H9 (cell line): ENCODE data around the gene CDKAL1. TPM values are rescaled to one million over a fixed set of nuclear protein-coding genes. Genes with fewer than 3 reads are reported as not detected.

Experiments
- DNase-seq: peaks from one replicate; pipeline ENCODE4 v3.0.0-alpha.2; 2017
- H2AFZ ChIP-seq: one replicate; pipeline ENCODE4 v1.6.1; 2013; ENCODE audit warnings: mild to moderate bottlenecking, low read length, control low read depth, moderate library complexity
- H2AK5ac ChIP-seq: 2 replicates; pipeline ENCODE4 v1.6.1; 2013; ENCODE audit warnings: low read length, control low read depth, mixed read lengths; ENCODE audit not compliant: insufficient read length
- H2BK120ac ChIP-seq: one replicate; pipeline ENCODE4 v1.6.1; 2013; ENCODE audit warnings: low read depth, mild to moderate bottlenecking, low read length, control low read depth, inconsistent platforms; ENCODE audit not compliant: poor library complexity, severe bottlenecking
- H2BK12ac ChIP-seq: 2 replicates; pipeline ENCODE4 v1.6.1; 2013; ENCODE audit warnings: low read length, control low read depth, mixed read lengths, low read depth; ENCODE audit not compliant: insufficient read length
- H2BK15ac ChIP-seq: 2 replicates; pipeline ENCODE4 v1.6.1; 2013; ENCODE audit warnings: low read depth, low read length, control low read depth
- H2BK20ac ChIP-seq: one replicate; pipeline ENCODE4 v1.6.1; 2013; ENCODE audit warnings: low read depth, mild to moderate bottlenecking, low read length, control low read depth, inconsistent platforms; ENCODE audit not compliant: poor library complexity, severe bottlenecking
- H2BK5ac ChIP-seq: 2 replicates; pipeline ENCODE4 v1.6.1; 2013; ENCODE audit warnings: low read length, control low read depth, mixed read lengths; ENCODE audit not compliant: insufficient read length
- H3K14ac ChIP-seq: 2 replicates; pipeline ENCODE4 v1.6.1; 2013; ENCODE audit warnings: low read length, control low read depth; ENCODE audit not compliant: insufficient read depth
- H3K18ac ChIP-seq: 2 replicates; pipeline ENCODE4 v1.6.1; 2013; ENCODE audit warnings: low read depth, mild to moderate bottlenecking, mixed read lengths, low read length, control low read depth; ENCODE audit not compliant: insufficient read length
- H3K23ac ChIP-seq: 2 replicates; pipeline ENCODE4 v1.6.1; 2013; ENCODE audit warnings: low read length, control low read depth, mixed read lengths, low read depth; ENCODE audit not compliant: insufficient read length
- H3K23me2 ChIP-seq: 2 replicates; pipeline ENCODE4 v1.6.1; 2013; ENCODE audit warnings: low read depth, mild to moderate bottlenecking, mixed read lengths, low read length, control low read depth; ENCODE audit not compliant: insufficient read length, poor library complexity, severe bottlenecking
- H3K27ac ChIP-seq: 2 replicates; pipeline ENCODE4 v1.5.1; 2013; ENCODE audit warnings: low read length, control low read depth, mixed read lengths, low read depth; ENCODE audit not compliant: insufficient read length
- H3K27me3 ChIP-seq: 2 replicates; pipeline ENCODE4 v1.6.1; 2013; ENCODE audit warnings: low read length, control low read depth, inconsistent platforms; ENCODE audit not compliant: insufficient read depth
- H3K4ac ChIP-seq: 2 replicates; pipeline ENCODE4 v1.6.1; 2013; ENCODE audit warnings: low read depth, mild to moderate bottlenecking, control low read depth, inconsistent platforms, low read length, moderate library complexity
- H3K4me1 ChIP-seq: 2 replicates; pipeline ENCODE4 v1.6.1; 2013; ENCODE audit warnings: low read length, control low read depth, inconsistent platforms; ENCODE audit not compliant: insufficient read depth
- H3K4me2 ChIP-seq: 2 replicates; pipeline ENCODE4 v1.6.1; 2013; ENCODE audit warnings: low read length, control low read depth, mixed read lengths; ENCODE audit not compliant: insufficient read length, insufficient read depth
- H3K56ac ChIP-seq: 2 replicates; pipeline ENCODE4 v1.6.1; 2013; ENCODE audit warnings: low read depth, mild to moderate bottlenecking, mixed read lengths, low read length, control low read depth; ENCODE audit not compliant: insufficient read length
- H3K79me1 ChIP-seq: 2 replicates; pipeline ENCODE4 v1.6.1; 2013; ENCODE audit warnings: low read depth, mild to moderate bottlenecking, moderate library complexity, low read length, control low read depth, inconsistent platforms; ENCODE audit not compliant: insufficient read depth, poor library complexity, severe bottlenecking
- H3K79me2 ChIP-seq: 2 replicates; pipeline ENCODE4 v1.6.1; 2013; ENCODE audit warnings: low read length, control low read depth, inconsistent platforms; ENCODE audit not compliant: insufficient read depth
- H3K9ac ChIP-seq: 2 replicates; pipeline ENCODE4 v1.6.1; 2013; ENCODE audit warnings: low read length, control low read depth, mixed read lengths; ENCODE audit not compliant: insufficient read length; ENCODE audit errors: extremely low read depth
- H3K9me3 ChIP-seq: one replicate; pipeline ENCODE4 v1.6.1; 2013; ENCODE audit warnings: low read depth, low read length, inconsistent platforms; ENCODE audit not compliant: control insufficient read depth
- H3T11ph ChIP-seq: one replicate; pipeline ENCODE4 v1.6.1; 2013; ENCODE audit warnings: mild to moderate bottlenecking, low read length, control low read depth, inconsistent platforms
- H4K20me1 ChIP-seq: one replicate; pipeline ENCODE4 v1.6.1; 2013; ENCODE audit not compliant: control insufficient read depth, insufficient read length, insufficient read depth
- H4K5ac ChIP-seq: 2 replicates; pipeline ENCODE4 v1.6.1; 2013; ENCODE audit warnings: low read depth, mild to moderate bottlenecking, mixed read lengths, low read length, control low read depth; ENCODE audit not compliant: insufficient read length
- H4K8ac ChIP-seq: replicated peaks from 2 replicates; pipeline ENCODE4 v1.6.1; 2013; ENCODE audit warnings: low read length, control low read depth, mixed read lengths, low read depth; ENCODE audit not compliant: insufficient read length
- H4K91ac ChIP-seq: 2 replicates; pipeline ENCODE4 v1.6.1; 2013; ENCODE audit warnings: low read depth, mild to moderate bottlenecking, moderate library complexity, mixed read lengths, low read length, control low read depth; ENCODE audit not compliant: insufficient read length
- H3K27ac Mint-ChIP-seq, 3 experiments: 2 replicates in 2 of 3; 3 replicates in 1 of 3; pipeline ENCODE4 v1.8.0; 2020 to 2021; ENCODE audit warnings: mixed read lengths in 3 of 3, mild to moderate bottlenecking in 1 of 3, moderate library complexity in 1 of 3
- H3K27me3 Mint-ChIP-seq: 2 replicates; pipeline ENCODE4 v1.8.0; 2021; ENCODE audit warnings: low read depth, mild to moderate bottlenecking, moderate library complexity, mixed read lengths
- H3K36me3 Mint-ChIP-seq, 3 experiments: 2 replicates in 2 of 3; 3 replicates in 1 of 3; pipeline ENCODE4 v1.8.0; 2020 to 2021; ENCODE audit warnings: low read depth in 3 of 3, mixed read lengths in 3 of 3; ENCODE audit not compliant: insufficient read depth in 1 of 3
- H3K4me1 Mint-ChIP-seq, 2 experiments: 2 replicates each; pipeline ENCODE4 v1.8.0; 2020; ENCODE audit warnings: mixed read lengths in 2 of 2
- H3K4me3 Mint-ChIP-seq, 2 experiments: 2 replicates in 1 of 2; 3 replicates in 1 of 2; pipeline ENCODE4 v1.8.0; 2020 to 2021; ENCODE audit warnings: mild to moderate bottlenecking in 2 of 2, mixed read lengths in 2 of 2, moderate library complexity in 1 of 2
- H3K9me3 Mint-ChIP-seq, 2 experiments: 2 replicates in 1 of 2; 3 replicates in 1 of 2; pipeline ENCODE4 v1.8.0; 2020; ENCODE audit warnings: mild to moderate bottlenecking in 2 of 2, mixed read lengths in 2 of 2, moderate library complexity in 1 of 2
- CTCF ChIP-seq: fragments of 200-600 bp; sonication (generic); conservative IDR thresholded peaks from 3 replicates; pipeline ENCODE4 v1.8.0; 2021; ENCODE audit warnings: antibody characterized with exemption, mild to moderate bottlenecking
- WGBS: extraction: QIAGEN DNeasy Blood & Tissue Kit; methylation state at CpG from one replicate; pipeline ENCODE4 v1.1.7; 2013; ENCODE audit warnings: missing lambda C conversion rate, low lambda C conversion rate, mixed read lengths; ENCODE audit not compliant: insufficient read length; ENCODE audit errors: extremely low coverage; 5-methylcytosine and 5-hydroxymethylcytosine counted together
- total RNA-seq: library from RNA; stranded (reverse); gene quantifications from 2 replicates; pipeline ENCODE4 v1.2.1, GENCODE V29; 2021

The CDKAL1 gene
- total RNA-seq, 1 experiment from 2014 or later, result 23.0 TPM

GRCh38 chr6:21163110-21163837, 629.0 kb downstream of the CDKAL1 start:
- no peak overlapping the region for H4K5ac ChIP-seq
- H3K4me1 Mint-ChIP-seq, result peaks cover 9 to 18% of the 10 kb centered on the region in 2 experiments
- no peak overlapping the region for H2BK120ac ChIP-seq
- H3K14ac ChIP-seq, result no peak overlapping the region
- H3K23me2 ChIP-seq, result no peaks in the 10 kb centered on the region
- H3K79me2 ChIP-seq, result no peaks in the 10 kb centered on the region
- H3K79me1 ChIP-seq, result no peaks in the 10 kb centered on the region
- peaks cover 3% of the 10 kb centered on the region; the same call in 1 of the 2 replicates for H3K4me1 ChIP-seq
- WGBS, result no CpG with 5 or more reads among the region's 13 CpGs
- H3K27ac ChIP-seq, result no peak overlapping the region
- no peak overlapping the region for H2AFZ ChIP-seq
- no peaks in the 10 kb centered on the region for H3K36me3 Mint-ChIP-seq
- no peak overlapping the region for H3K23ac ChIP-seq
- H3K4ac ChIP-seq, result no peak overlapping the region
- no peaks in the 10 kb centered on the region for H3K27me3 ChIP-seq
- no peak overlapping the region for H3K18ac ChIP-seq
- no peak overlapping the region for H3K27ac Mint-ChIP-seq
- H3K56ac ChIP-seq, result no peak overlapping the region
- no peak overlapping the region for H3K4me3 Mint-ChIP-seq
- no peak overlapping the region for H2AK5ac ChIP-seq
- H2BK20ac ChIP-seq, result no peak overlapping the region
- H3K4me2 ChIP-seq, result no peak overlapping the region
- H2BK5ac ChIP-seq, result no peak overlapping the region
- no peak overlapping the region for H3T11ph ChIP-seq
- no peaks in the 10 kb centered on the region for H3K9me3 ChIP-seq
- H4K20me1 ChIP-seq, result no peaks in the 10 kb centered on the region
- H4K91ac ChIP-seq, result no peak overlapping the region
- H3K27me3 Mint-ChIP-seq, result no peaks in the 10 kb centered on the region
- H2BK15ac ChIP-seq, result no peak overlapping the region
- no peak for TF ChIP-seq CTCF
- no peak for DNase-seq
- H3K9ac ChIP-seq, result no peak overlapping the region
- H3K9me3 Mint-ChIP-seq, result no peaks in the 10 kb centered on the region
- H2BK12ac ChIP-seq, result no peak overlapping the region
- H4K8ac ChIP-seq, result no peak overlapping the region
